Measurements from ENCODE around the gene RBBP7.
"Not testable (repeated sequence)": the region's sequence is repeated elsewhere in the genome, so short reads cannot be mapped to it uniquely, and the experiment has no call there.

RBBP7 gene

DNA sequence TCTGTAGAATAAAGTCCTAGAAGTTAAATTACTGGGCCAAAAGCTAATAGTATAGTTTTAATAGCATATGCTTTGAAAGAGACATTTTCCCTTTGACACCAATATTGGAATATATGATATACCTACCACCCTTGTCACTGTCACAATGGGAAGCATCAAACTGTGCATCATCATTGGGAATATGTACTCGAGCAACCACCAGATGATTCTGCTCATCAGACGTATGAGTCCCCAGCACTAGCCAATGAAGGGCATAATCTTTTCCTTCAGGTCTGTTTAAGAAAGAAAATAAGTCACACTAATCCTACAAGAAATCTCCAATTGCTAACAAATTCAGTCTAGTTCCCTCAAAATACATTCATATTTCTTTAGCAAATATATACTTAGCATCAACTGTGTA lies 7.3 kb downstream of the RBBP7 start:
- DNase-seq = no peak

GRCh38 chrX:16856744-16857143 lies 13.4 kb downstream of the RBBP7 start:
- DNase-seq = no peak

GRCh38 chrX:16856076-16856404 lies 14.1 kb downstream of the RBBP7 start:
- not testable (repeated sequence) for DNase-seq

- no peak for DNase-seq
These were observed 14.6 kb downstream of the RBBP7 start for GRCh38 chrX:16855363-16856075.

DNA sequence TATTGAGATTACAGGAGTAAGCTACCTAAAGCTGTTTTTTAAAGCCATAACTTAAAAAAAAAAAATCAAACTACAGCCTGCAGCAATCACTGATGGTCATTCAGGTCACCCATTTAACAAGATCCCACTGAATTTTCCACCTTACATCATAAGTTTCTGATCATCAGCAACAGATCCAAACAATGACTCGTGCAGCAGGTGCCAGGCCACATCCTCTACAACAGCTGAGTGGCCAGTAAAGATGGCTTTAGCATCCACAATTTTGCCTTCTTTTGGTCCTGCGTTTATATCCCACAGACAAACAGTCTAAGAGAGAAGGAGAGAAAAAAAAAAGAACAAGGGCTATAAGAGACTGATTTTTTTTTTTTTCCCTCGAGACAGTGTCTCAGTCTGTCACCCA lies 16.6 kb downstream of the RBBP7 start:
- DNase-seq = no peak

DNA sequence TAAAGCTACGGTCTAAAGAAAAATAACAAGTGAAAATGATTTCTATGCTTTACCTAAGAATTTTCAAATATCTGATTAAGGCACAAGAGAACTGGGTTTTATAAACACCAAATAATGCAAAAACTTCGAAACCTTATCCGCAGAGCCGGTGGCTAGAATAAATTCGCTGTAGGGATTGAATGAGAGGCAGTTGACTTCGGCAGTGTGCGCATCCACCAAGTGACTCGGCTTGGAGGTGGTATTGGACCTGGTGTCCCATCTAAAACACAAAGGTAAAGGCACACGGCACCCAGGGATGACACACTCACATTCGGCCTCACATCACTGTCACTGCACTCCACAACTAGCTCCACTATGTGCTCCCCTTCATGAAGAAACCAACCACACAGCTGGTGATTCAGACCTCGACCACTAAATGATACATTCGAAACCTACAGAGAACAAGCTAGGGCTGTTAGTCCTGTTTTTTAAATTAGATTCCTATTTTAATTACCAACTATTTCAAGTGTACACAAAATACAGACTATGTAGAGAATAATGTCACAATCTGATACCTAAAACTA lies 17.5 kb downstream of the RBBP7 start:
- DNase-seq = no peak

- DNase-seq = no peak
These were observed 18.3 kb downstream of the RBBP7 start for GRCh38 chrX:16851827-16852226.

DNA sequence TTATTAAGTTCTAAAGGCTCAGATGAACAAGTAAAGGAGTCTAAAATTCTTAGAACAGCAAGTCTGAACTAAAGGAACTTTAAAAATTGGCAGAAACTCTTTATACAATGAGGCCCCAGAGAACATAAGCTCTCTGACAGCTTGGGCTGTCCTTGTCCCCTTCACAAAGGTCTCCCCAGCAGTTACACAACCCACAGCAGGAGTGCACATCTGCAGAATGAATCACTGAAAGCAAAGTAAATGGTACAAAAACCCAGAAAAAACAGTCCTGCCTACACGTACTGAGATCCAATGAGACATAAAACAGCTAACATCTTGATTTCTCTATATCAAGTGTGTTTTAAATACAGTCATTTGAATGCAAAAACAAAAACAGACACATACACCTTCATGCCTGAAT lies 18.7 kb downstream of the RBBP7 start:
- DNase-seq = no peak

- DNase-seq = no peak
These were observed 21.6 kb downstream of the RBBP7 start for GRCh38 chrX:16848541-16848940.

DNA sequence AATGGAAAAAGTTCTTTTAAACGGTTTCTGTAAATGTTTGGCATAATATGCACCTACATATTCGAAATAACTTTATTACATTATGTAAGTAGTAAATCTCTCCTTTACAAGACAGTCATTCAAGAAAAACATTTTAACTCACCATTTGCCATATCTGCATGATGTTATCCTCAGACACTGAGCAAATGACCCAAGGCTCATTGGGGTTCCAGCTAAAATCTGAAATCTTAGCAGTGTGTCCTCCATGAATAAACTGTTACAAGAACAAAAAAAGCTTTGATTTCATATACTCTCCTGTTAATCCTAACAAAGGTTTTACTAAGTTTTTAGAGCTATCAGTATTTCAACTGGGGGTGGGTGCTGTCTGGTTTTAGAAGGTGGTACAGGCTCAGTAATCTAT lies 24.5 kb downstream of the RBBP7 start:
- no peak for DNase-seq

GRCh38 chrX:16843208-16843909 lies 26.8 kb downstream of the RBBP7 start:
- no peak for DNase-seq

- no peak for DNase-seq
These were observed 27.5 kb downstream of the RBBP7 start for GRCh38 chrX:16842684-16843083.

- DNase-seq = no peak
These were observed 30.2 kb downstream of the RBBP7 start for GRCh38 chrX:16839852-16840460.

DNA sequence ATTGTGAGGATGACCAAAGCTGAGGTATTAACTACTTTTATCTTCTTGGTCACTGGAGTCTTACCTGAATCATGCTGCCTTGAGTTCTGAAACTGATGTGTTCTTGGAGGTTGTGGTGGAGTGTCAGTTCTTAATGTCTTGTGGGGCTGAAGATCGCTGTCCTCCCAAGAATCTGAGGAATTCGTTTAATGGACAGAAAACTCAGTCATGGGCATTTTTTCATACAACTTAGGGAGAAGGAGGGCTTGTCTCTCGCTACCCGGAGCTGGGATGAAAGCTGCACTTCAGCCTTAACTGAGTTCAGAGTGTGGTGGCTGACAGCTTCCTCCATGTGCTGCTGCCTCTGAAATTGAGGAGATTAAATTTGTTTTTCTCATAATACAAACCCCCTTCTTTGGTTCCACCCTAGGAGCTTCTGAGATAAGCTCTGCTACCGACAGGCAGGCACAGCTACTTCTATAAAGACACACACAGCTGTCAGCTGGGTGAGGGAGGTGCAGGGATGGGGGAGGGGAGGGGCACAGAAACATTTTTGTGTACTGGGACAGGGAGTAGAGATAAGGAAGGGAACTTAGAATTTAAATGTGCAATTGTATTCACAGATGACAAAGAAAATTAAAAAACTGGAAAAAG lies 30.8 kb downstream of the RBBP7 start:
- DNase-seq = no peak

DNA sequence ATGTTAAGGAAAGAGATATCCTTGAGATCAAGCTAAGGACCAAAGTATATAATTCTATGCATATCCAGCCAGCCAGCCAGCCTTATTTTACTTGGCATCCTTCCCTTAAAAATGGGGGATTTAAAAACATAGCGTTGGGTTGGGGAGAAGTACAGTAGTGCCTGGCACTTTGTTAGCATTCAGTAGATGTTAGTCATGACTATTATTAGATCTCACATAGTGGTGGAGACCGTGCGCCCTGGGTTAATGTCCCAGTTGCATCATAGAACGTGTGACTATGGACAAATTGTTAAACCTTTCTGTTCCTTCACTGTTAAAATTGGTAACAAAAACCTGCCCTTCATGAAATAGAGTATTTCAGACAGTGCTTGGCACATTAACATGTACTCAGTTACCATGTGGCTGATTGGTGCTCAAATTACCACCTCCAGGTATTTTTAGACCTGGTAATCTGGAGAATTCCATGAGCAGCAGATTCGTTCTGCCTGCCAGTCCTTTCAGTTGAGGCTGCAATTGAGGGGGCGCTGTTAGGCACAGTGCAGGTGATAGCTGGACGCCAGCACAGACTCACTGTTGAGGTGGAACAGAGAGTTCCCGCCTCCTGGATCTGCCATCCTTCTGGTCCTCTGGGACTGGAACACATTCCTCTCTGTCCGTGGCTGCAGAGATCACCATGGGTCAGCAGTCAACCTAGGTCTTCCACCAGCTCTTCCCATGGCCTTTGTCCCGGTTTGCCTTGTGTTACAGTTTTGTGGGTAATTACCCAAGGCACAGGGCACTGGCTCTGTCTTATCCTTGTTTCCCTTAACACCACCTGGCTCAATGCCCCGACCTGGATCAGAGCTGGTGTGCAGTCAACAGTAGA lies 31.7 kb downstream of the RBBP7 start:
- DNase-seq = no peak

DNA sequence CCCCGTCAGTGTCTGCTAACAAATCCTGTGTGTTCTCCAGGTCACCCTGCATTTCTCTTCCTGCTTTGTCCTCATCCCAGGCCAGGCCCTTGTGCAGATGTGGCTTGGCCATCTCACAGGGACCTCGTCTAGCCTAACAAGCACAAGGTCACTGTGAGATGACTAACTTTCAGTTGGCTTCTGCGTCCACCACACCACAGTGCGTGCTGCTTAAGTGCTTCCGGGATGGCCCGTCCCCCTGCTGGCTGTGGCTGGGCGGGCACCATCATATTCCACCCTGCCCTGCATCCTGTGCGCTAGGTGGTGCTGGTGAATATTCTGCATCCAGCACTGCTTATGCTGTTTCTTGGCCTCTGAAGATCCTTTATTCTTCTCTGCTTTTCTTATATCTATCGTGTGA lies 33.8 kb downstream of the RBBP7 start:
- no peak for DNase-seq

- DNase-seq = no peak
These were observed 35.4 kb downstream of the RBBP7 start for GRCh38 chrX:16834806-16835205.

GRCh38 chrX:16832301-16832700 lies 37.9 kb downstream of the RBBP7 start:
- no peak for DNase-seq

DNA sequence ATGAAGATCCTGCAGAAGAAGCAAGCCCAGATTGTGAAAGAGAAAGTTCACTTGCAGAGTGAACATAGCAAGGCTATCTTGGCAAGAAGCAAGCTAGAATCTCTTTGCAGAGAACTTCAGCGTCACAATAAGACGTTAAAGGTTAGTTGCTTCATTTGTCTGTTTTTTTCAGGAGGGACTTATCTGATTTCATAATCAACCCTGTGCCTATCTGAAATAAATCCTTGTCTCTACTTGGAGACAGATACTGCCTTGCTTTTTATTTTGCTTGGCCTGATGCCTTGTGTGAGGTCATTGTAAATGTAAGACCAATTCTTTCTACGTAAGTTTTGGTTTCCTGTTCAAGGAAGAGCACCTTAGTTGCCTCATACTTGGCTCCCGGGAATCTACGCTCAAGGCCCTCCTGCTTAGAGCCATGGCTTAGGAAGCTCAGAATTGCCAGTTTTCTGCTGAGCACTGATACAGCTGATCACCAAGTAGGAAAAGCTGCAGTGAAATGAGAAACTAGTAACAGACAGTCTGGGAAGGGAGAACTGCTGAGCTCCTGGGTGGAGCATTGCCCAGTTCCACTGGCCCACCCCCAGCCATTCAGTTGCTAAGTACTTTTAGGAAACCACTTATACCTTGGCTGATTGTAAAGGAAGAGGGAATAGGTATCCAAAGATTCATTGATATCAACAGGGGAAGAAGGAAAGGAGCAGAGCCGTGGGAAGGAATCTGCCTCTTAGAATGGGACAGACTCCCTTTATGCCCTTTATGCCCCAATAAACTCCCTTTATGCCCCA lies 41.8 kb downstream of the RBBP7 start:
- DNase-seq = no peak

DNA sequence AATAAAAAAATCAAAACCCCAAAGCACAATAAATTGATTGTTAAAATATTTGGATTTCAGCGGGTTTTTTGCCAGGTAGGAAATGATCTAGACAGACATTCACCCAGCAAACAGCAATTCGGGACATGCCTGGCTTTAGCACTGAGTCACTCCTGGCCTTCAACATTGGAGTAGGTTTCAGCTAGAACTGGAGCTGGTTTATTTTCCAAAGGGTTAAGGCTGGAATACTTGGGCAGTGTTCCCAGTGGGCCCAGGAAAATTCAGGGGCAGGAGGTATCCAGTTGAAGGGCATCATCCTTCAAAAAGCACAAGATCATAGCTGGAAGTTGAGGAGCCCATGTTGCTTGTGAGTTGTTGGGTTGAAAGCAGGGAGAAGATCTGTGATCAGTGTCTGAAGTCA lies 42.9 kb downstream of the RBBP7 start:
- no peak for DNase-seq

DNA sequence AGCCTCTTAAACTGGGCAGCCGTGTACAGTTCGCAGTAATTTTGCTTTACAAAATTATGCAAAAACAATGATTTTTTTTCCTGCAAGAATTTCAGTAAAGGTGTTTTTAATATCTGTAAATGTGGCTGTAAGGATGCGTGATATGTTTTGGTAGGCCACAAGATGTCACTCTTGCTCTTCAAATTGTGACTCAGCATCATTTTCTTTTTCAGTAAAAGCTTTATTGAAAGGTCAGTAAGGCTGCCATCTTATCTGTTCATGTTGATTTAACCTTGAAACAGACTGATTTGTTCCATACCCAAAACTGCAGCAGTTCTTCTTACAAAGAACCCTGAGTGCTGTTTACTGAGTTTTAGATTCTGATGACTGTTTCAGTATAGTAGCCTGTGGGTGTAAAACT lies 44.0 kb downstream of the RBBP7 start:
- DNase-seq = peak in 1 of 2 experiments; percentile 37
